Activated naive CD8-positive, alpha-beta T cell (primary cell): ENCODE data around the gene PCDHA12.

Experiments used
- H3K27ac Mint-ChIP-seq: one replicate; pipeline ENCODE4 v1.8.0; 2021; ENCODE audit warnings: mixed read lengths
- H3K27me3 Mint-ChIP-seq: one replicate; pipeline ENCODE4 v1.8.0; 2021; ENCODE audit warnings: mixed read lengths
- H3K36me3 Mint-ChIP-seq: one replicate; pipeline ENCODE4 v1.8.0; 2021; ENCODE audit warnings: mixed read lengths
- H3K4me1 Mint-ChIP-seq: one replicate; pipeline ENCODE4 v1.8.0; 2021; ENCODE audit warnings: low read depth, mixed read lengths
- H3K4me3 Mint-ChIP-seq: one replicate; pipeline ENCODE4 v1.8.0; 2021; ENCODE audit warnings: mild to moderate bottlenecking, mixed read lengths
- H3K9me3 Mint-ChIP-seq: one replicate; pipeline ENCODE4 v1.8.0; 2021; ENCODE audit warnings: low read depth, mixed read lengths

Gene PCDHA12

DNA sequence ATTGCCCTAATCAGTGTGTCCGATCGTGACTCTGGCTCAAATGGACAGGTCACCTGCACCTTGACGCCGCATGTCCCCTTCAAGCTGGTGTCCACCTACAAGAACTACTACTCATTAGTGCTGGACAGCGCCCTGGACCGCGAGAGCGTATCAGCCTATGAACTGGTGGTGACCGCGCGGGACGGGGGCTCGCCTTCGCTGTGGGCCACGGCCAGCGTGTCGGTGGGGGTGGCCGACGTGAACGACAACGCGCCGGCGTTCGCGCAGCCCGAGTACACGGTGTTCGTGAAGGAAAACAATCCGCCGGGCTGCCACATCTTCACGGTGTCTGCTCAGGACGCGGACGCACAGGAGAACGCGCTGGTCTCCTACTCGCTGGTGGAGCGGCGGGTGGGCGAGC, 8.3 kb downstream of the PCDHA12 start:
- no peak overlapping the region for H3K27ac Mint-ChIP-seq
- peaks cover 2% of the 10 kb centered on the region for H3K4me1 Mint-ChIP-seq
- peaks cover 38% of the 10 kb centered on the region for H3K27me3 Mint-ChIP-seq
- H3K4me3 Mint-ChIP-seq, result no peak overlapping the region
- peaks cover 39% of the 10 kb centered on the region for H3K9me3 Mint-ChIP-seq
- H3K36me3 Mint-ChIP-seq, result peaks cover 23% of the 10 kb centered on the region

GRCh38 chr5:140883927-140884697, 9.0 kb downstream of the PCDHA12 start:
- peaks cover 20% of the 10 kb centered on the region for H3K36me3 Mint-ChIP-seq
- H3K4me3 Mint-ChIP-seq, result no peak overlapping the region

GRCh38 chr5:140916325-140916724, 41.2 kb downstream of the PCDHA12 start:
- Mint-ChIP-seq H3K36me3 (no peaks in the 10 kb centered on the region), H3K9me3 (peaks cover 5% of the 10 kb centered on the region), H3K4me1 (no peaks in the 10 kb centered on the region), H3K27me3 (peaks cover 4% of the 10 kb centered on the region), H3K27ac (no peak overlapping the region), H3K4me3 (no peak overlapping the region)

More at GRCh38 chr5:140883927-140884697, 9.0 kb downstream of the PCDHA12 start:
- peaks cover 35% of the 10 kb centered on the region for H3K9me3 Mint-ChIP-seq
- no peak overlapping the region for H3K27ac Mint-ChIP-seq
- H3K4me1 Mint-ChIP-seq, result peaks cover 2% of the 10 kb centered on the region
- H3K27me3 Mint-ChIP-seq, result peaks cover 34% of the 10 kb centered on the region

- Mint-ChIP-seq H3K4me1 (peaks cover 11% of the 10 kb centered on the region), H3K27ac (no peak overlapping the region), H3K4me3 (no peak overlapping the region), H3K27me3 (peaks cover 30% of the 10 kb centered on the region), H3K9me3 (peaks cover 4% of the 10 kb centered on the region), H3K36me3 (peaks cover 4% of the 10 kb centered on the region)
These were observed 48.5 kb downstream of the PCDHA12 start for GRCh38 chr5:140923601-140924000.

DNA sequence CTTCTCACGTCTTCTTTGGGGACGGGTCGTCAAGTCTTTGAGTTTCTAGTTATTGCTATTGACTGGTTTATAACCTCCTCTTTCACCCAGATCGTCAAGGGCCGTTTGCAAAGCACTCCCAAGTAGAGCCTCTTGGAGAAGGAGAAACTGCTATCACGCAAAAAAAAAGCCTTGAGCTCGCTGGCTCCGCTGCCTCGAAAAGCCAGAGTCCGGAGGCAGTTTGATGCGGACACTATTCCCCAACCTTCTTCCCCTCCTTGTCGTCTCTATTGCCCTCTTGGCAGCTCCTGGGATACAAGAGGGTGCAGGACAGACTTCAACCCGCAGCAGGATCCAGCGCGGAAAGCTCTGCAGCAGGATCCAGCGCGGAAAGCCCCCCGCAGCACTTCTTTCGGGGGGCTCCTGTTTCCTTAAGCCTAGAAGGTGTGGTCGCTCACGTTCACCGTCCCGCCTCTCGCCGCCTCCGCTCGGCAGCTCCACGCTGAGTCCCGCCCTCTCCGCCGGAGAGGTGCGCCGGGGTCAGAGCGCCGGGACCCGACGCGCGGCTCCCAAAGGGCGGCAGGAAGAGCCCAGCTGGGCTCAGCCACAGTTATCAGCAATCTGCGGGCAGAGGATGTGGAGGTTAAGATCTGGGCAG, 50.8 kb downstream of the PCDHA12 start, which contains the start of gene PCDHAC1:
TSS of gene PCDHAC1 (plus strand) at position 494 of the 637 bp plus-strand sequence. CDS start 594 bp downstream, outside the sequence.
- Mint-ChIP-seq H3K27me3 (peaks cover 37% of the 10 kb centered on the region), H3K4me3 (peak within 1 kb of the TSS; percentile 73), H3K4me1 (peaks cover 11% of the 10 kb centered on the region), H3K27ac (no peak within 1 kb of the TSS), H3K9me3 (peaks cover 8% of the 10 kb centered on the region), H3K36me3 (peaks cover 4% of the 10 kb centered on the region)

- Mint-ChIP-seq H3K36me3 (peaks cover 4% of the 10 kb centered on the region), H3K9me3 (peaks cover 8% of the 10 kb centered on the region), H3K27ac (no peak overlapping the region), H3K4me3 (peak overlapping the region; percentile 73), H3K27me3 (peaks cover 37% of the 10 kb centered on the region), H3K4me1 (peaks cover 11% of the 10 kb centered on the region)
These were observed 51.5 kb downstream of the PCDHA12 start for GRCh38 chr5:140926443-140927227.

DNA sequence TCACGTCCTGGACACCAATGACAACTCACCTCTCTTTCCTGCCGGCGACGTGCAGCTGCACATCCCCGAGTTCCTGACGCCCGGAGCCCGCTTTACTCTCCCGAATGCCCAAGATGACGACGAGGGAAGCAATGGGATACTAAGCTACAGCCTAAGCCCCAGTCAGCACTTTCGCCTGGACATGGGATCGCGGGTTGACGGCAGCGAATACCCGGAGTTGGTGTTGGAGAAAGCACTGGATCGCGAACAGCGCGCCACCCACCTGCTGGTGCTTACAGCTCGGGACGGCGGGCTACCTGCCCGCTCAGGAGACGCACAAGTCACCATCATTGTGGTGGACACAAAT, 52.1 kb downstream of the PCDHA12 start:
- Mint-ChIP-seq H3K27ac (no peak overlapping the region), H3K27me3 (peaks cover 34% of the 10 kb centered on the region), H3K4me3 (peak overlapping the region; percentile 73)

More for the DNA sequence above, 52.1 kb downstream of the PCDHA12 start:
- H3K4me1 Mint-ChIP-seq, result peaks cover 11% of the 10 kb centered on the region
- H3K36me3 Mint-ChIP-seq, result peaks cover 4% of the 10 kb centered on the region
- H3K9me3 Mint-ChIP-seq, result peaks cover 8% of the 10 kb centered on the region
